Smooth muscle cell (in vitro differentiated cells): ENCODE data around the gene ADGRG7. TPM values are rescaled to one million over a fixed set of nuclear protein-coding genes. Genes with fewer than 3 reads are reported as not detected.
A peak's percentile ranks its signal among the peaks of the same experiment; 100 is the strongest.

Experiments used
- DNase-seq: peaks from one replicate; lab custom pipeline; 2025; ENCODE audit not compliant: unreplicated experiment; lab: John Stamatoyannopoulos, UW
- H2AFZ ChIP-seq: fragments of 200-600 bp; sonication (generic); 2 replicates; pipeline ENCODE4 v1.6.0; 2016; ENCODE audit warnings: antibody characterized with exemption, low read depth, mild to moderate bottlenecking
- H3F3A ChIP-seq: fragments of 200-600 bp; sonication (generic); 2 replicates; pipeline ENCODE4 v1.6.0; 2017; ENCODE audit warnings: antibody characterized with exemption, low read depth
- H3K27ac ChIP-seq: fragments of 200-600 bp; sonication (generic); 2 replicates; pipeline ENCODE4 v1.5.1; 2016; ENCODE audit warnings: low read depth, mild to moderate bottlenecking
- H3K27me3 ChIP-seq: fragments of 200-600 bp; sonication (generic); 2 replicates; pipeline ENCODE4 v1.6.1; 2016; ENCODE audit warnings: low read depth, mild to moderate bottlenecking
- H3K36me3 ChIP-seq: fragments of 200-600 bp; sonication (generic); 2 replicates; pipeline ENCODE4 v1.5.1; 2016; ENCODE audit warnings: low read depth
- H3K4me1 ChIP-seq: fragments of 200-600 bp; sonication (generic); 2 replicates; pipeline ENCODE4 v1.5.1; 2016; ENCODE audit warnings: low read depth
- H3K4me2 ChIP-seq: fragments of 200-600 bp; sonication (generic); 2 replicates; pipeline ENCODE4 v1.6.0; 2016; ENCODE audit warnings: mild to moderate bottlenecking
- H3K4me3 ChIP-seq: fragments of 200-600 bp; sonication (generic); 2 replicates; pipeline ENCODE4 v1.5.1; 2016; ENCODE audit warnings: mild to moderate bottlenecking
- H3K79me2 ChIP-seq: fragments of 200-600 bp; sonication (generic); 2 replicates; pipeline ENCODE4 v1.6.0; 2016; ENCODE audit warnings: low read depth, mild to moderate bottlenecking
- H3K9ac ChIP-seq: fragments of 200-600 bp; sonication (generic); 2 replicates; pipeline ENCODE4 v1.6.0; 2016; ENCODE audit warnings: low read depth
- H3K9me3 ChIP-seq: fragments of 200-600 bp; sonication (generic); replicated peaks from 2 replicates; pipeline ENCODE4 v1.5.1; 2016; ENCODE audit warnings: low read depth
- H4K20me1 ChIP-seq: fragments of 200-600 bp; sonication (generic); 2 replicates; pipeline ENCODE4 v1.6.0; 2016; ENCODE audit warnings: low read depth
- WGBS: methylation state at CpG from one replicate; pipeline ENCODE4 v1.1.7; 2016; ENCODE audit warnings: low lambda C conversion rate; 5-methylcytosine and 5-hydroxymethylcytosine counted together
- polyA plus RNA-seq: library from polyadenylated mRNA; unstranded; fragments of >200 nt; fragmentation: Nextera tagmentation; extraction: Ambion mirVana; gene quantifications from 2 replicates; pipeline ENCODE4 v1.2.1, GENCODE V29; 2016
- total RNA-seq: library from RNA; depleted of rRNA; stranded (reverse); fragments of >200 nt; gene quantifications from 2 replicates; pipeline ENCODE4 v1.2.3, GENCODE V29; 2014
- TF ChIP-seq, protein P1 (sequence below): fragments of 200-600 bp; sonication (generic); IDR thresholded peaks from 2 replicates; pipeline ENCODE4 v1.5.1; 2017; ENCODE audit warnings: borderline replicate concordance, mild to moderate bottlenecking, antibody characterized with exemption; ENCODE audit not compliant: insufficient read depth, poor library complexity, severe bottlenecking

ADGRG7 gene, protein sequence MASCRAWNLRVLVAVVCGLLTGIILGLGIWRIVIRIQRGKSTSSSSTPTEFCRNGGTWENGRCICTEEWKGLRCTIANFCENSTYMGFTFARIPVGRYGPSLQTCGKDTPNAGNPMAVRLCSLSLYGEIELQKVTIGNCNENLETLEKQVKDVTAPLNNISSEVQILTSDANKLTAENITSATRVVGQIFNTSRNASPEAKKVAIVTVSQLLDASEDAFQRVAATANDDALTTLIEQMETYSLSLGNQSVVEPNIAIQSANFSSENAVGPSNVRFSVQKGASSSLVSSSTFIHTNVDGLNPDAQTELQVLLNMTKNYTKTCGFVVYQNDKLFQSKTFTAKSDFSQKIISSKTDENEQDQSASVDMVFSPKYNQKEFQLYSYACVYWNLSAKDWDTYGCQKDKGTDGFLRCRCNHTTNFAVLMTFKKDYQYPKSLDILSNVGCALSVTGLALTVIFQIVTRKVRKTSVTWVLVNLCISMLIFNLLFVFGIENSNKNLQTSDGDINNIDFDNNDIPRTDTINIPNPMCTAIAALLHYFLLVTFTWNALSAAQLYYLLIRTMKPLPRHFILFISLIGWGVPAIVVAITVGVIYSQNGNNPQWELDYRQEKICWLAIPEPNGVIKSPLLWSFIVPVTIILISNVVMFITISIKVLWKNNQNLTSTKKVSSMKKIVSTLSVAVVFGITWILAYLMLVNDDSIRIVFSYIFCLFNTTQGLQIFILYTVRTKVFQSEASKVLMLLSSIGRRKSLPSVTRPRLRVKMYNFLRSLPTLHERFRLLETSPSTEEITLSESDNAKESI
- total RNA-seq (0.04 TPM in 1 of 2 replicates, not detected in the other), polyA plus RNA-seq (not detected in 2 replicates)

DNA sequence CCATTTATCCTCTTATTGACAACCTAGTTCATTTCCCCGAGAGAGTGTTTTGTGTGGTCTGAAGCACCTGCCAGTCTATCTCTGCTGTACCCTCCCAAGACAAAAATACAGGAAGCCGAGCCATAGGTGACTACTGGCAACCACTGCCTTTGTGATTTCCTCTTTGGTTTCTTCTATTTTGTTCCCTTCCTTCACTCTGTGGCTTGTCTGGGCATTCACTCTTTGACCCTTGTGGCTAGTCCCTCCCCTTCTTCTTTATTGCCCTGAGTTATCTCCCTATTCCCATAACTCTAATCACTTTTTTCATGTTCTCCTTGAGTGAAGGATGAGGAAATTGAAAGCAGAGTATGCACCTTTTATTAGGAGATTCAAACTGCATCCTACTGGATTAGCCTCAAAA lies at the start of gene ADGRG7:
Gene ADGRG7 (plus strand): TSS at position 297 of the 400 bp plus-strand sequence. CDS start 256 bp downstream, outside the sequence.
- Histone ChIP-seq H3K4me2 (no peak within 1 kb of the TSS), H3K4me1 (no peaks in the 10 kb centered on the region), H3K27me3 (peaks cover 3% of the 10 kb centered on the region), H3K27ac (no peak within 1 kb of the TSS), H3K79me2 (no peaks in the 10 kb centered on the region), H3K4me3 (peak within 1 kb of the TSS; percentile 34), H3K9me3 (no peaks in the 10 kb centered on the region), H3K9ac (no peak within 1 kb of the TSS), H3F3A (no peaks in the 10 kb centered on the region), H4K20me1 (no peaks in the 10 kb centered on the region), H3K36me3 (no peaks in the 10 kb centered on the region), H2AFZ (no peak within 1 kb of the TSS)
- 100% methylated on average over 2 of the region's 2 CpGs for WGBS
- TF ChIP-seq, protein P1, sequence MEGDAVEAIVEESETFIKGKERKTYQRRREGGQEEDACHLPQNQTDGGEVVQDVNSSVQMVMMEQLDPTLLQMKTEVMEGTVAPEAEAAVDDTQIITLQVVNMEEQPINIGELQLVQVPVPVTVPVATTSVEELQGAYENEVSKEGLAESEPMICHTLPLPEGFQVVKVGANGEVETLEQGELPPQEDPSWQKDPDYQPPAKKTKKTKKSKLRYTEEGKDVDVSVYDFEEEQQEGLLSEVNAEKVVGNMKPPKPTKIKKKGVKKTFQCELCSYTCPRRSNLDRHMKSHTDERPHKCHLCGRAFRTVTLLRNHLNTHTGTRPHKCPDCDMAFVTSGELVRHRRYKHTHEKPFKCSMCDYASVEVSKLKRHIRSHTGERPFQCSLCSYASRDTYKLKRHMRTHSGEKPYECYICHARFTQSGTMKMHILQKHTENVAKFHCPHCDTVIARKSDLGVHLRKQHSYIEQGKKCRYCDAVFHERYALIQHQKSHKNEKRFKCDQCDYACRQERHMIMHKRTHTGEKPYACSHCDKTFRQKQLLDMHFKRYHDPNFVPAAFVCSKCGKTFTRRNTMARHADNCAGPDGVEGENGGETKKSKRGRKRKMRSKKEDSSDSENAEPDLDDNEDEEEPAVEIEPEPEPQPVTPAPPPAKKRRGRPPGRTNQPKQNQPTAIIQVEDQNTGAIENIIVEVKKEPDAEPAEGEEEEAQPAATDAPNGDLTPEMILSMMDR = no peak
- DNase-seq = no peak

GRCh38 chr3:100560426-100560825 lies 49.0 kb upstream of the ADGRG7 start:
- Histone ChIP-seq H3K79me2 (peaks cover 4% of the 10 kb centered on the region), H3K27ac (peak overlapping the region; percentile 93), H3K27me3 (no peaks in the 10 kb centered on the region), H3K4me3 (no peak overlapping the region), H3K4me1 (peaks cover 44% of the 10 kb centered on the region), H3K9me3 (no peaks in the 10 kb centered on the region), H3F3A (peaks cover 19% of the 10 kb centered on the region), H3K4me2 (peak overlapping the region; percentile 71), H2AFZ (no peak overlapping the region), H4K20me1 (peaks cover 3% of the 10 kb centered on the region), H3K36me3 (peaks cover 7% of the 10 kb centered on the region), H3K9ac (peak overlapping the region; percentile 67)
- no peak for DNase-seq
- WGBS = 77% methylated on average over 4 of the region's 4 CpGs
- TF ChIP-seq, protein P1 = no peak

DNA sequence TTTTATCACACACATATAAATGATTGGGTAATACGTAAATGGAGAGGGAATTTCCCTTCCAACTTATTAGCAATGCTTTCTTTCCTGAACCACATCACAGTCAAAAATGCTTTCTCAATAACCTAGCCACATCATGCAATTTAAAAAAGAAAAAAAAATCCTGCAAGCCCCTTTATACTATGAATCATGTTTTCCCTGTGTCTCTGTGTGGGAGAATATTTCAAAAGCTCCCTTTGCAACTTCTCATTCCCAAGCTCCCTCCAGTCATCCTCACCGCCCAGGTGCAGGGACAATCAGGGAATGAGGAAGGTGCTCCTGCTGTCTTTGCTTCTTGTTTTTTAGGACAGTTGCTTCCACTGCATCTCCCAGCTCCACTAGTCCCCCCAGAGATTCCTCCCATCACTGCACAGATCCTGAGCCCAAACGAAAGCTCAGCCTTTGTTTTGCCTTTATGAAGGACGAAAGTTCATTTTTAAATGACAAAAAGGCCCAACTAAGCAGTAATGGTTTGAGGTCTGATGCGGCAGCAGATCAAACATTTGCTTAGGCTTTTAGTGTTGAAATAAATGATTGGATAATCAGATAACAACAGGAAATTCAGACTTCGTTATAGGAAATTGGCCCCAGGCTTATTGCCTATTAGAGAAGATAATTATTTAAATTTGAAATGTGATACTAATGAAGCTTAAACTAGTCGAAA lies 47.8 kb upstream of the ADGRG7 start:
- Histone ChIP-seq H3F3A (peaks cover 19% of the 10 kb centered on the region), H3K36me3 (peaks cover 4% of the 10 kb centered on the region), H3K27me3 (no peaks in the 10 kb centered on the region), H3K4me1 (peaks cover 44% of the 10 kb centered on the region), H2AFZ (no peak overlapping the region), H3K9me3 (no peaks in the 10 kb centered on the region), H3K27ac (peak overlapping the region; percentile 93), H4K20me1 (peaks cover 3% of the 10 kb centered on the region), H3K79me2 (peaks cover 4% of the 10 kb centered on the region), H3K9ac (peak overlapping the region; percentile 67), H3K4me2 (peak overlapping the region; percentile 71), H3K4me3 (no peak overlapping the region)
- TF ChIP-seq, protein P1 = no peak
- no peak for DNase-seq
- 48% methylated on average over 7 of the region's 7 CpGs for WGBS
